Panc1 (cell line): ENCODE measurements around the gene NET1. TPM values are rescaled to one million over a fixed set of nuclear protein-coding genes. Genes with fewer than 3 reads are reported as not detected.

Experiments
- ATAC-seq: fragments of 200-7000 bp; cut with Tn5 transposase; 2 replicates; pipeline ENCODE4 v1.9.1; 2020; ENCODE audit warnings: mild to moderate bottlenecking, moderate library complexity
- BruUV-seq: library from RNA; stranded (reverse); fragments of 400-500 nt; replicated peaks from 2 replicates; lab custom pipeline; 2021; lab: Mats Ljungman, UMichigan
- CTCF ChIA-PET: fragments of 300-600 bp; sonication (Branson Sonifier 250); formaldehyde crosslinking; loops from one replicate; lab custom pipeline; 2022; ENCODE audit warnings: antibody characterized with exemption; lab: Charles Lee
- POLR2A ChIA-PET: fragments of 300-600 bp; sonication (Branson Sonifier 250); formaldehyde crosslinking; loops from one replicate; lab custom pipeline; 2022; ENCODE audit warnings: antibody characterized with exemption; lab: Charles Lee
- DNase-seq: peaks from one replicate; pipeline ENCODE4 v3.0.0-alpha.2; 2010; ENCODE audit warnings: low read depth, low spot score
- H3K27ac ChIP-seq: 2 replicates; pipeline ENCODE4 v1.5.1; 2011; ENCODE audit warnings: mild to moderate bottlenecking, low read length, inconsistent platforms
- H3K27me3 ChIP-seq: fragments of 200-500 bp; sonication (Bioruptor generic); 2 replicates; pipeline ENCODE4 v1.6.0; 2014; ENCODE audit warnings: low read length, inconsistent platforms; ENCODE audit not compliant: control insufficient read depth, insufficient read depth
- H3K36me3 ChIP-seq: fragments of 200-500 bp; sonication (Bioruptor generic); 2 replicates; pipeline ENCODE4 v1.5.1; 2014; ENCODE audit warnings: inconsistent platforms, mild to moderate bottlenecking, low read length, moderate library complexity; ENCODE audit not compliant: control insufficient read depth, insufficient read depth
- H3K4me1 ChIP-seq: 2 replicates; pipeline ENCODE4 v1.5.1; 2011; ENCODE audit warnings: inconsistent platforms, mild to moderate bottlenecking, low read length, moderate library complexity; ENCODE audit not compliant: control insufficient read depth, insufficient read depth
- H3K4me3 ChIP-seq, 2 experiments: 2 replicates each; pipeline ENCODE4 v1.5.1; 2011 to 2012; ENCODE audit warnings: low read depth in 2 of 2, low read length in 2 of 2, mild to moderate bottlenecking in 2 of 2, inconsistent platforms in 1 of 2, moderate library complexity in 1 of 2
- H3K9me3 ChIP-seq: fragments of 200-500 bp; sonication (Bioruptor generic); 2 replicates; pipeline ENCODE4 v1.5.1; 2014; ENCODE audit warnings: low read depth, mild to moderate bottlenecking, inconsistent platforms, low read length, moderate library complexity; ENCODE audit not compliant: control insufficient read depth, insufficient read depth
- CTCF ChIP-seq: fragments of 450-650 bp; IDR thresholded peaks from 2 replicates; pipeline ENCODE4 v1.5.1; 2017; ENCODE audit warnings: mild to moderate bottlenecking
- POLR2AphosphoS5 ChIP-seq: IDR thresholded peaks from 2 replicates; pipeline ENCODE4 v1.6.1; 2012; ENCODE audit warnings: mild to moderate bottlenecking, low read depth, low read length, moderate library complexity
- REST ChIP-seq, 2 experiments: IDR thresholded peaks; 2 replicates each; pipeline ENCODE4 v1.6.1; 2011 to 2012; ENCODE audit warnings: low read depth in 2 of 2, control low read depth in 1 of 2, low read length in 1 of 2, mild to moderate bottlenecking in 1 of 2, moderate library complexity in 1 of 2; ENCODE audit not compliant: insufficient read depth in 1 of 2
- SIN3A ChIP-seq: IDR thresholded peaks from 2 replicates; pipeline ENCODE4 v1.6.1; 2012; ENCODE audit warnings: low read depth, mild to moderate bottlenecking, low read length, moderate library complexity, borderline replicate concordance; ENCODE audit not compliant: insufficient read depth
- TCF7L2 ChIP-seq: IDR thresholded peaks from 2 replicates; pipeline ENCODE4 v1.6.1; 2011; ENCODE audit warnings: mild to moderate bottlenecking, low read depth, low read length, inconsistent platforms
- in situ Hi-C: cut with HindIII; loops from 2 replicates; pipeline ENCODE4 v1.10.0; 2016; ENCODE audit warnings: low sequenced_read_pairs, low pct_unique_long_range_greater_than_20kb
- intact Hi-C: fragments of 100-400 bp; cut with micrococcal nuclease; formaldehyde crosslinking; loops from one replicate; pipeline ENCODE4 v1.10.0; 2022; ENCODE audit not compliant: unreplicated experiment
- total RNA-seq: library from RNA; stranded (reverse); gene quantifications from one replicate; pipeline ENCODE4 v1.2.1, GENCODE V29; 2021; ENCODE audit not compliant: unreplicated experiment

The NET1 gene
- total RNA-seq, 1 experiment from 2014 or later, result 28.6 TPM

GRCh38 chr10:5448333-5449001, 36.1 kb downstream of the NET1 start:
- ATAC-seq (no peak), DNase-seq (no peak)
- Histone ChIP-seq H3K4me1 (peaks cover 13% of the 10 kb centered on the region), H3K36me3 (peaks cover 2% of the 10 kb centered on the region; the same call in 1 of the 2 replicates), H3K27me3 (no peaks in the 10 kb centered on the region), H3K4me3 (peak overlapping the region; percentile 44 to 67; a peak in 3 of 4 replicates), H3K9me3 (no peaks in the 10 kb centered on the region), H3K27ac (no peak overlapping the region)
- ChIA-PET POLR2A (no interaction called here), CTCF (interaction anchor here (1.1 kb wide), 1 partner anchor 175 kb away, joined by 3 read pairs; no protein-coding TSS in a partner anchor)
- no TSS peak for BruUV-seq
- intact Hi-C loops (no loop called here), in situ Hi-C loops (no loop called here)
- TF ChIP-seq SIN3A, result no peak
- no peak for TF ChIP-seq REST (IDR thresholded peaks at IDR 0.05; ENCODE audit: insufficient read depth in 1 of 2, low read depth in 2 of 2, low read length in 1 of 2)
- TF ChIP-seq CTCF, result no peak
- TF ChIP-seq TCF7L2, result no peak
- TF ChIP-seq POLR2AphosphoS5, result no peak

GRCh38 chr10:5449227-5449626, 36.9 kb downstream of the NET1 start:
- H3K27ac ChIP-seq, result no peak overlapping the region
- H3K4me1 ChIP-seq, result peaks cover 13% of the 10 kb centered on the region
- in situ Hi-C loops (no loop called here), intact Hi-C loops (no loop called here)
- TF ChIP-seq CTCF (no peak), POLR2AphosphoS5 (no peak), TCF7L2 (no peak), REST (IDR thresholded peaks at IDR 0.05; ENCODE audit: insufficient read depth in 1 of 2, low read depth in 2 of 2, low read length in 1 of 2) (no peak), SIN3A (no peak)
- no peak for ATAC-seq
- ChIA-PET CTCF (no interaction called here), POLR2A (no interaction called here)
- H3K9me3 ChIP-seq, result no peaks in the 10 kb centered on the region
- peak overlapping the region in 1 of 2 experiments; percentile 67; a peak in 2 of 4 replicates for H3K4me3 ChIP-seq
- no TSS peak for BruUV-seq
- peaks cover 7% of the 10 kb centered on the region for H3K36me3 ChIP-seq
- no peaks in the 10 kb centered on the region for H3K27me3 ChIP-seq
- no peak for DNase-seq
